AG04449 (cell line): ENCODE measurements around the gene PXT1.

Source experiments
- CTCF ChIA-PET: fragments of 350-600 bp; formaldehyde crosslinking; extraction: SDS; loops from one replicate; lab custom pipeline; 2021; ENCODE audit warnings: antibody characterized with exemption; lab: Yijun Ruan, JAX
- POLR2A ChIA-PET: fragments of 400-600, 350-600 bp; formaldehyde crosslinking; extraction: SDS; loops from one replicate; lab custom pipeline; 2020; ENCODE audit warnings: antibody characterized with exemption, inconsistent platforms; lab: Yijun Ruan, JAX
- DNase-seq: peaks from one replicate; pipeline ENCODE4 v3.0.0-alpha.2; 2010; ENCODE audit warnings: low read depth, low spot score
- H3K4me3 ChIP-seq: 2 replicates; pipeline ENCODE4 v1.5.1; 2011; ENCODE audit warnings: low read depth, mild to moderate bottlenecking, control low read depth, low read length
- CTCF ChIP-seq: IDR thresholded peaks from one replicate; pipeline ENCODE4 v1.5.1; 2011; ENCODE audit warnings: mild to moderate bottlenecking, moderate library complexity, low read length, control low read depth, inconsistent platforms; ENCODE audit not compliant: insufficient read depth; ENCODE audit errors: missing control alignments

Gene PXT1

DNA sequence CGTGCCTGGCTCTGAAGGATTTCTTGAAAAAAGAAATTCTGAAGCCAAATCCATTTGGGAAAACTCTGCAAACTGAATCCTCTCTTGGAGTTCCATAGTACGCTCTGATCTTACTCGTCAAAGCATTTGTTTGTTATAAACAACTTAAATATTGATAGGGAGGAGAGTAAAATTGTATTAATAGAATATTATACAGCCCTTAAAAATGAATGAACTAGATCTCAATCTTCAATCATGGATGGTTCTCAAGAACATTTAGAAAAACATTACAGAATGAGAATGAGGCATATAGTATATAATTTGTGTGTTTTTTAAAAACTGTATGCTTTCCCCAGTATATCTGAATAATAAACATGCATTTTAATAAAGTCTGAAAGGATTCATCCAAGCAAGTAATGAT, 25.0 kb upstream of the PXT1 start:
- no peak for TF ChIP-seq CTCF
- CTCF ChIA-PET: no interaction called here
- no peak overlapping the region for H3K4me3 ChIP-seq
- POLR2A ChIA-PET: no interaction called here
- DNase-seq: no peak

GRCh38 chr6:36464233-36464632, 21.6 kb upstream of the PXT1 start:
- CTCF ChIA-PET: no interaction called here
- DNase-seq: no peak
- H3K4me3 ChIP-seq: no peak overlapping the region
- TF ChIP-seq CTCF: no peak
- POLR2A ChIA-PET: no interaction called here

DNA sequence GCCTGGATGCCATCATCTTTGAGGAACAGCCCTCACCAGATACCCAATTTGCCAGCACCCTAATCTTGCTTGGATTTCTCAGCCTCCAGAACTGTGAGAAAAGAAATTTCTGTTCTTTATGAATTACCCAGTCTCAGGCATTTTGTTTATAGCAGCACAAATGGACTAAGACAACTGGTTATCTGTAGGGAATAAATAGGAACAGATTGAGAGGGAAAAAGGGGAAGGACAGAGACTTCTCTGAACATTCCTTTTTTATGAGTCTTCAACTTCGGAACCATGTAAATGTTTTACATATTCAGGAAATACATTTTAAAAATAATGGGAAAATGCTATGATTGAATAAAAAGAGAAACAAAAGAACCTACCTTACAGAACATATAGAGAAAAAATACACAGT, 21.0 kb upstream of the PXT1 start:
- no peak overlapping the region for H3K4me3 ChIP-seq
- ChIA-PET POLR2A (no interaction called here), CTCF (interaction anchor here (1.2 to 1.5 kb wide), 2 partner anchors 10 to 71 kb away, joined by 3 to 7 read pairs; no protein-coding TSS in a partner anchor)
- no peak for DNase-seq
- TF ChIP-seq CTCF: no peak

- CTCF ChIA-PET: interaction anchor here (1.1 to 1.2 kb wide), 2 partner anchors 11 to 159 kb away, joined by 3 read pairs; no protein-coding TSS in a partner anchor
- POLR2A ChIA-PET: interaction anchor here (0.7 kb wide), 1 partner anchor 38 kb away, joined by 3 read pairs; no protein-coding TSS in a partner anchor
- no peak overlapping the region for H3K4me3 ChIP-seq
- no peak for DNase-seq
- TF ChIP-seq CTCF: no peak
These were observed 19.0 kb upstream of the PXT1 start for GRCh38 chr6:36461646-36462045.

GRCh38 chr6:36460916-36461315, 18.3 kb upstream of the PXT1 start:
- ChIA-PET CTCF (interaction anchor here (2.6 kb wide), 1 partner anchor 9 kb away, joined by 11 read pairs; no protein-coding TSS in a partner anchor), POLR2A (no interaction called here)
- TF ChIP-seq CTCF: no peak
- H3K4me3 ChIP-seq: no peak overlapping the region
- no peak for DNase-seq

DNA sequence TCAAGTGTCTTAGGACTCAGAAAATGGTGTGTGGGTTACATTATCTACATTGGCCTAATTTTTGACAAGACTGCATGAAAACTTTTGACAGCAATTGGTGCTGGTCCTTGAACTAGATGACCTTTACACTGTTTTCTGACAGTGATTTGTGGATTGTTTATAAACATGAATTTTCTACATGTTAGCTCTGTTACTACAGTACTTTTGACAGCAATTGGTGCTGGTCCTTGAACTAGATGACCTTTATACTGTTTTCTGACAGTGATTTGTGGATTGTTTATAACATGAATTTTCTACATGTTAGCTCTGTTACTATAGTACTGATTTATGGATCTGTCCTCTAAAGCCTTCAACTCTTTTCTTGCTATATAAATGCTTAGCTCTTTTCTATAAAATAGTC, 16.8 kb upstream of the PXT1 start:
- no peak for TF ChIP-seq CTCF
- POLR2A ChIA-PET: no interaction called here
- CTCF ChIA-PET: interaction anchor here (0.5 to 2.6 kb wide), 4 partner anchors 9 to 20 kb away, joined by 3 to 11 read pairs (median 6); no protein-coding TSS in a partner anchor

More for the DNA sequence above, 16.8 kb upstream of the PXT1 start:
- no peak for DNase-seq
- H3K4me3 ChIP-seq: no peak overlapping the region
